Measurements from ENCODE around the gene ATP2B2. TPM values are rescaled to one million over a fixed set of nuclear protein-coding genes. Genes with fewer than 3 reads are reported as not detected.

The ATP2B2 gene
- polyA plus RNA-seq, 1 experiment: not detected

GRCh38 chr3:10404876-10405275 is 100.5 kb downstream of the ATP2B2 start:
- CTCF ChIA-PET: interaction anchor here (0.8 kb wide), 1 partner anchor 61 kb away, joined by 3 read pairs; no protein-coding TSS in a partner anchor
- DNase-seq (ENCODE audit: low read depth): no peak
- TF ChIP-seq CTCF (IDR thresholded peaks at IDR 0.05; ENCODE audit: insufficient read depth, low read depth, low read length): no peak
- POLR2A ChIA-PET: no interaction called here
- H3K36me3 ChIP-seq (ENCODE audit: control insufficient read depth, insufficient read depth, low read length): no peaks in the 10 kb centered on the region
- no peak overlapping the region for H3K4me3 ChIP-seq (ENCODE audit: low read depth, low read length)
- H3K27me3 ChIP-seq (ENCODE audit: control insufficient read depth, insufficient read depth, low read length): peaks cover 7% of the 10 kb centered on the region

- peaks cover 7% of the 10 kb centered on the region for H3K27me3 ChIP-seq (ENCODE audit: control insufficient read depth, insufficient read depth, low read length)
- TF ChIP-seq CTCF (IDR thresholded peaks at IDR 0.05; ENCODE audit: insufficient read depth, low read depth, low read length): no peak
- no peak for DNase-seq (ENCODE audit: low read depth)
- H3K4me3 ChIP-seq (ENCODE audit: low read depth, low read length): no peak overlapping the region
- ChIA-PET CTCF (no interaction called here), POLR2A (no interaction called here)
- H3K36me3 ChIP-seq (ENCODE audit: control insufficient read depth, insufficient read depth, low read length): no peaks in the 10 kb centered on the region
Observed at GRCh38 chr3:10404377-10404776, 101.0 kb downstream of the ATP2B2 start.

GRCh38 chr3:10401990-10402761 is 103.2 kb downstream of the ATP2B2 start:
- DNase-seq (ENCODE audit: low read depth): no peak
- CTCF ChIA-PET: interaction anchor here (0.6 kb wide), 1 partner anchor 19 kb away, joined by 3 read pairs; no protein-coding TSS in a partner anchor
- H3K27me3 ChIP-seq (ENCODE audit: control insufficient read depth, insufficient read depth, low read length): peaks cover 12% of the 10 kb centered on the region
- no peak for TF ChIP-seq CTCF (IDR thresholded peaks at IDR 0.05; ENCODE audit: insufficient read depth, low read depth, low read length)
- H3K36me3 ChIP-seq (ENCODE audit: control insufficient read depth, insufficient read depth, low read length): no peaks in the 10 kb centered on the region
- POLR2A ChIA-PET: no interaction called here
- H3K4me3 ChIP-seq (ENCODE audit: low read depth, low read length): no peak overlapping the region

DNA sequence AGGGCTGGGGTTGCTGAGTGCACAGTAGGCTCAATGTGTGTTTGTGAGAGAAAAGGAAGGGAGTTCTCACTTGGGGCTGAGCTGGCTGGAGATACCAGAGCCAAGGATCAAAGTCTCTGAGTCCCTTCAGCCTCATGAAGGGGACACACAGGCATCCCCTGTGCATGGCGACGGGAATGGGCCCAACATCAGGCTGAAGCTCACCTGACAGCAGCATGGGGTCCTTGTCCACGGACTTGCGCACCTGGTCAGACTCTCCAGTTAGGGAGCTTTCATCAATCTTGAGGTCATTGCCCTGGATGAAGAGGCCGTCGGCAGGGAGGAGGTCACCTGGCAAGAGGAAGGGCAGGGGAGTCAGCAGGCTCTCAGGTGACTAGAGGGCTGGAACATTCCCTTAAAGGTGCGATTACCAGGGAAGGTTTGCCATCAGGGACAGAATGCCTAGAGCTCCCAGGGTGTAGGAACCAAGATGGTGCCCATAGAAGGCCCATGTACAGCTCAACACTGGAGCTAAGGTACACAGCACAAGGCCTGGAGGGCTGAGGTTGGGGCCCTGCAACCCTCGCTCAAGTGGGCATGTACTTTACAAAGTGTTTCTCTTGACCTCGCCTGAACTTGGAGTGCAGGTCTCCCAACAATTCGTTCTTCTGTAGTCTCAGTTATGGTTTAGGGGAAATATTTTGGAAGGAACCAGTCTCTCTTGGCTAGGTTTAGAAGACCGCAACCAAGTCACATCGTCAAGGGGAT is 104.5 kb downstream of the ATP2B2 start:
- DNase-seq (ENCODE audit: low read depth): no peak
- ChIA-PET POLR2A (no interaction called here), CTCF (interaction anchor here (0.7 to 1.3 kb wide), 2 partner anchors 16 to 282 kb away, joined by 3 read pairs; no protein-coding TSS in a partner anchor)
- Histone ChIP-seq H3K4me3 (ENCODE audit: low read depth, low read length) (no peak overlapping the region), H3K36me3 (ENCODE audit: control insufficient read depth, insufficient read depth, low read length) (no peaks in the 10 kb centered on the region), H3K27me3 (ENCODE audit: control insufficient read depth, insufficient read depth, low read length) (peaks cover 17% of the 10 kb centered on the region)
- TF ChIP-seq CTCF (IDR thresholded peaks at IDR 0.05; ENCODE audit: insufficient read depth, low read depth, low read length): no peak

DNA sequence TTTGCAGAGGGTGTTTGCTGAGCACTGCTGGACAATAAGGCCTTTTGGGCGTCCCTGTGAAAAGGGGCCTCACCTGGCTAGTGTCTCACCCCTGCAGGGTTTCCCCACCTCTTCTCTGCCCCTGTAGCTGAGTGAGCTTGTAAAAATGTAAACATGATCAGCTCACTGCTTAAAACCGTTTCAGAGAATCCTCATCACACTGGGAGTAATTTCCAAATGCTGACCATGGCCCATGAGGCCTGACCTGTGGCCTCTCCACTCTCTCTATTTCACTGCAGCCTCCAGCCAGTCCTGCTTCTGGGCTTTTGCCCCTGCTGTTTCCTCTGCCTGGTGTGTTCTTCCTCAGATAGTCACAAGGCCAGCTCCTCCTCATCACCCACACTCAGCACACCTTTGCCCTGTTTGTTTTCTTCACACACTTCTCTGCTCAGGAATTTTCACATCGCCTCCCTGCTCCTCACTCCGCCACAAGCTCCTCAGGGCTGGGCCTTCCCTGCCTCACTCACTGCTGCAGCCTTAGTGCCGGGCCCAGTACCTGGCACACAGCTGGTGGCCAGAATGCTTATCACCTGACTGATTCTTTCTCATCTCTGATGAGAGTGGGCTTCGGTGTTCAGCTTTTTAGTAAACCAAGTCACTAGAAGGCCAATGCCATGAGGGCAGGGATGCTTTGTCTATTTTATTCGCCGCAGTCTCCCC is 105.2 kb downstream of the ATP2B2 start:
- ChIA-PET POLR2A (no interaction called here), CTCF (interaction anchor here (0.7 to 1.3 kb wide), 2 partner anchors 16 to 283 kb away, joined by 3 read pairs; no protein-coding TSS in a partner anchor)
- no peak overlapping the region for H3K4me3 ChIP-seq (ENCODE audit: low read depth, low read length)
- no peak for TF ChIP-seq CTCF (IDR thresholded peaks at IDR 0.05; ENCODE audit: insufficient read depth, low read depth, low read length)
- DNase-seq (ENCODE audit: low read depth): no peak
- H3K27me3 ChIP-seq (ENCODE audit: control insufficient read depth, insufficient read depth, low read length): peaks cover 17% of the 10 kb centered on the region
- H3K36me3 ChIP-seq (ENCODE audit: control insufficient read depth, insufficient read depth, low read length): no peaks in the 10 kb centered on the region

Data from BJ (cell line).